Peyer's patch (tissue), 4 donors: ENCODE data around the gene ME2.

Experiments used
- POLR2A ChIP-seq, 2 donors: fragments of 450-650 bp; IDR thresholded peaks; one replicate each; pipeline ENCODE4 v1.5.1; 2017; ENCODE audit warnings: antibody characterized with exemption in 2 of 2, mild to moderate bottlenecking in 2 of 2, moderate library complexity in 2 of 2
- TF ChIP-seq, protein P1 (sequence below), 6 experiments: fragments of 450-650 bp in 4 of 6; fragments of 200-600 bp in 2 of 6; sonication (generic) in 1 of 6; IDR thresholded peaks; one replicate each; pipeline ENCODE4 v1.5.1; 2017 to 2019; ENCODE audit warnings: antibody characterized with exemption in 6 of 6, mild to moderate bottlenecking in 3 of 6, moderate library complexity in 1 of 6

DNA sequence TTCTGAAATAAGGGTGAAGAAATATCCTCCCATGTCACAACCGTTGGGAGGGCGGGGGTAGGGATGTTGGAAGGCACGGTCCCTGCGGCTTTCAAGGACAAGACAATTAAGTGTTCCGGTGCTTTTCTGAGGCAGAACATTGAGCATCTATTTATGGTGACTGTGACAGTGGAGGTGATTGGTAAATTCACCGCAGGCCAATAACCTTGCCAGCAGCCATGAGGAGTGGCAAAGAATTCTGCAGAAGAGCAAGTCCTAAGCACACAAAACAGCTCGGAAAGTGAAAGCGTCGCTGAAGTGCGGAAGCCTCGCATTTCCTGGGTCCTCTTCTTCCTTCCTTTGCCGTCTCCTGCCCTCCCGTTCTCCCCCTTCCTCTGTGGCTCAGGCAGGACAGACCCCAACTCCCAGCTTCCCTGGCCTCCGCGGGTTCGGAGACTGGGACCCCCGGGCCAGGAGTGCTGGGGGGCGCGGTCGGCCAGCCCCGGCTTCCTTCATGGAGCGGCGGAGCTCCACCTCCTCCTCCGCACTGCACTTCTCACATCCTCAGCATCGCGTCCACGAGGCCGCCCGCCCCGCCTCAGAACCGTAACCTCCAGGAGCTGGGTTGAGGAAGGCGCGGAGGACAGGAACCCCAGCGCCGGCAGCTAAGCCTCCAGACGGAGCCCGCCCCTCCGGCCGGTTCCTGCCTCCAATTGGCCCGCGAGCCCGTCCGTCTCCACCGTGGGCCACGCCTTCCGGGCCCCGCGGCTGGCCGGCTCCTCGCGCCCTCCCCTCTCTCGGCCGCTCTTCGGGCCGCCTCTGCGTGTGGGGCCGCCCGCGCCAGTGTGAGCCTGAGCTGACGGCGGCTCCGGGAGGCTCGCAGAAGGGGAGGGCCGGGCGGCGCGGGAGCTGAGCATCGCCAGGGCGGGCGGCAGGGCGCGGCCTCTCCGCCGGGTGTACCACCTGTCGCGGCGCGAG is at the start of gene ME2:
- TF ChIP-seq, protein P1, sequence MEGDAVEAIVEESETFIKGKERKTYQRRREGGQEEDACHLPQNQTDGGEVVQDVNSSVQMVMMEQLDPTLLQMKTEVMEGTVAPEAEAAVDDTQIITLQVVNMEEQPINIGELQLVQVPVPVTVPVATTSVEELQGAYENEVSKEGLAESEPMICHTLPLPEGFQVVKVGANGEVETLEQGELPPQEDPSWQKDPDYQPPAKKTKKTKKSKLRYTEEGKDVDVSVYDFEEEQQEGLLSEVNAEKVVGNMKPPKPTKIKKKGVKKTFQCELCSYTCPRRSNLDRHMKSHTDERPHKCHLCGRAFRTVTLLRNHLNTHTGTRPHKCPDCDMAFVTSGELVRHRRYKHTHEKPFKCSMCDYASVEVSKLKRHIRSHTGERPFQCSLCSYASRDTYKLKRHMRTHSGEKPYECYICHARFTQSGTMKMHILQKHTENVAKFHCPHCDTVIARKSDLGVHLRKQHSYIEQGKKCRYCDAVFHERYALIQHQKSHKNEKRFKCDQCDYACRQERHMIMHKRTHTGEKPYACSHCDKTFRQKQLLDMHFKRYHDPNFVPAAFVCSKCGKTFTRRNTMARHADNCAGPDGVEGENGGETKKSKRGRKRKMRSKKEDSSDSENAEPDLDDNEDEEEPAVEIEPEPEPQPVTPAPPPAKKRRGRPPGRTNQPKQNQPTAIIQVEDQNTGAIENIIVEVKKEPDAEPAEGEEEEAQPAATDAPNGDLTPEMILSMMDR (IDR thresholded peaks at IDR 0.05): no peak
- TF ChIP-seq POLR2A (IDR thresholded peaks at IDR 0.05): peak; percentile 95 to 96
